Effector CD8-positive, alpha-beta T cell (primary cell): ENCODE data around the gene CCDC142.
"Not testable (repeated sequence)": the region's sequence is repeated elsewhere in the genome, so short reads cannot be mapped to it uniquely, and the experiment has no call there.

ENCODE experiments used
- DNase-seq: peaks from one replicate; lab custom pipeline; 2025; lab: John Stamatoyannopoulos, UW

CCDC142 gene

GRCh38 chr2:74442483-74443297 lies 40.1 kb downstream of the CCDC142 start:
- DNase-seq = not testable (repeated sequence)

- DNase-seq = no peak
Measured at GRCh38 chr2:74441690-74442482, 40.9 kb downstream of the CCDC142 start, which contains the start of gene RTKN. RTKN (minus strand) TSS chr2:74441937; CDS start chr2:74441816, 121 bp downstream.

DNA sequence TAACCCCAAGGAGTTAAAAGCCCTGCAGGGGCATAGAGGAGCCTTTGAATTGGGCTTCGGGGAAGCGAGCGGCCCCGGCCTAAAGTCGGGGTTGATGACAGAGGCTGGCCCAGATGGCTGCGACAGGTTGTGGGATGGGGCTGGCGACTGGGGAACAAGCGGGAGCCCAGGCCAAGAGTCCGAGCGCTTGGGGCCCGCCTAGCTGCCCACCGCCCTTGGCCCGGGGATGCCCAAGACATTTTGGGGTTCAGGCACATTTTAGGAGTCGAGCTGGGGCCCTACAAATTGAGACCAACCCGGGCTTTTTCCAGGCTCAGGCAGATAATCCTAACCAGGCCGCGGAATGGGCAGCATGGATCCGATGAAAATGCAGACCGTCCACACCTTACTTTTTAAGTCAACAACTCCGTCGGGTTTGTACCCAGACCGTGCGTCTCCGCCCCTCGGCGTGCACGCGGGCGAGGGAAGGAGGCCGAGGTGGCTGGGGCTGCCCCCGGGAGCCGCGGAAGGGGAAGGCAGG lies 41.6 kb downstream of the CCDC142 start:
- DNase-seq = no peak

- peak; percentile 15 for DNase-seq
Measured at GRCh38 chr2:74440378-74441169, 42.2 kb downstream of the CCDC142 start.

DNA sequence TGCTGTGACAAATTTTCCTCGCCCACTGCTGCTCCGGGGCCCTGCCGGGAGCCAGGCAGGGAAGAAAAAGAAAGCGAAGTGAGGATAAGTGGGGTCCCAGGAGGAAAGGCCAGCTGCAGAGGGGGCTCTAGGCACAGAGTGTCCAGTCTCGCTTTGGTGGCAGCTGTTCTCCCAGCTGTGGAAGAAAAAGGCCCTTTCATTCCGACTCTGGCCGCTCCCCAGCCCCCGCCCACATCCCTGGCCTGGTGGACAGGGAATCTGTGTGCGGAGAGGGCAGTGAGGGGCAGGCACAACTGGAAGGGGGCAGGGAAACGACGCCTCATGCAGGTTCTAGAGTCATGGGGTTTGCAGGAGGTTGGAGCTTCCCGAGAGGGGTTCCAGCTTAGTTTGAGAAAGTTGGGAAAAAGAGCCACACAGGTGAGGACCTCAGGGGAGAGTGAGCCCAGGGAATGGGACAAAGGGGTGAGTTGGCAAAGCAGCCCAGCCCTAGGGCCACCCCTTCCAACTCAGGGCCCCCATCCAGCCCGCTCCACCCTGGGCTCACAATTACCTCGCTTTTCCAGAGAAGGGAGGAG lies 42.9 kb downstream of the CCDC142 start:
- no peak for DNase-seq

DNA sequence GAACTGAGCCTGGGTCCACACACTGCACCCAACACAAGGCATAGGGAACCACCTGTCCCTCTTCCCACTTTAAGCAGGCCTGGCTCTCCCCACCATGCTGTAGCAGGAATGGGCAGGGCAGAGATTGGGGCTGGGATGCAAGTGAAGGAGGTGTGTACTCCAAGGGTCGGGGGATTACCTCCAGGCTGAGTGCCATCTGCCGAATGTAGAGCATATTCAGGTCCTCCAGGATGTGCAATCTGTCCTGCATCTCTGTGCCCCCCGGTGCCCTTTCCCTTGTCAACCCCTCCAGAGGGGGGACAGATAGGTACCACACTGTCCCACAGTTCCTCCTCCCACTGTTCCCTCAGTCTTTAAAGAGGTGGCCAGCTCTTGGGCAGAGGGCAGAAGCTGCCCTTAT lies 43.4 kb downstream of the CCDC142 start:
- no peak for DNase-seq

- DNase-seq = no peak
Measured at GRCh38 chr2:74438248-74438647, 44.5 kb downstream of the CCDC142 start.

GRCh38 chr2:74436848-74437695 lies 45.7 kb downstream of the CCDC142 start:
- DNase-seq = no peak

GRCh38 chr2:74436111-74436805 lies 46.5 kb downstream of the CCDC142 start:
- DNase-seq = no peak

- no peak for DNase-seq
Measured at GRCh38 chr2:74430502-74430901, 52.3 kb downstream of the CCDC142 start.

DNA sequence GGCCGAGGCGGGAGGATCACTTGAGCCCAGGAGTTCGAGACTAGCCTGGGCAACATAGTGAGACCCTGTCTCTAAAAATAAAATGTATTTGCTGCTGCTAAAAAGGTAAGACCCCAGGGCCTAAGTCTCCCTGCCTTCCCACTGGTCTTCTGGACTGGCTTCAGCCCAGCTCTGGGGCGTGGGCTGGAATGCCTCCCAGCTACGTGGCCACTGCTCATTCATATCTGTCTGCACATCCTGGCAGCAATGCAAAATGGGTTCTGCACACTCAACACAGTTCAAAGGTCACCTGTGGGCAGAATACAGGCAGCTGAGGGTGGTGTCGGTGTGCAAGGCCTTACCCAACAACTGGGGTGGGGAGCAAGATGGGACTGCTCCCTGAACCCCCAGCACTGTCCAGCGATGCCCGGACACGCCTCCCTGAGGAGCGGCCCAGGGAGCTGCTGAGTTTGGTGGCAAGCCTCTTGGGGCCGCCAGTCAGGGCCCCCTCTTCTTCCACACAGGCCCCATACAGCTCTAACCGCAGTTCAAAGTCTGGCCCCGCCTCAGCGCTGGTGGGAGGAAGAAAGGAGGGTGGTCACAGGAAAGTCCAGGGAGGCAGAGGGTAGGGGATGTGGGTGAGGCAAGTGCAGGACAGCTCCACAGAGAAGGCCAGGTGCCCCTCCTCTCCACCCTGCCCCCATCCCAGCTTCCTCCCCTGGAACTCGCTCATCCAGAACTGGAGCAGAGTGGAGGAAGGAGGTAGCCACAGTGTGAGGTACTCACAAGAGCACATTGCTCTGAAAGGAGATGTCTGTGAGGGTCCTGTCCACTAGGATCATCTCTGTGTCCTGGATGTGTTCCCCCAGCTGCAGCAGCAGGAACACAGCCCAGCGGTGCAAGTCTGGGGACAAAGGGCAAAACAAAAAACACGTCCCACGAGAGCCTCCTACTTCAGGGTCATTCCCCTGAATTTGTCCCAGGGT lies 53.0 kb downstream of the CCDC142 start:
- DNase-seq = no peak

GRCh38 chr2:74428675-74429074 lies 54.1 kb downstream of the CCDC142 start:
- no peak for DNase-seq

- no peak for DNase-seq
Measured at GRCh38 chr2:74427551-74427950, 55.2 kb downstream of the CCDC142 start.

DNA sequence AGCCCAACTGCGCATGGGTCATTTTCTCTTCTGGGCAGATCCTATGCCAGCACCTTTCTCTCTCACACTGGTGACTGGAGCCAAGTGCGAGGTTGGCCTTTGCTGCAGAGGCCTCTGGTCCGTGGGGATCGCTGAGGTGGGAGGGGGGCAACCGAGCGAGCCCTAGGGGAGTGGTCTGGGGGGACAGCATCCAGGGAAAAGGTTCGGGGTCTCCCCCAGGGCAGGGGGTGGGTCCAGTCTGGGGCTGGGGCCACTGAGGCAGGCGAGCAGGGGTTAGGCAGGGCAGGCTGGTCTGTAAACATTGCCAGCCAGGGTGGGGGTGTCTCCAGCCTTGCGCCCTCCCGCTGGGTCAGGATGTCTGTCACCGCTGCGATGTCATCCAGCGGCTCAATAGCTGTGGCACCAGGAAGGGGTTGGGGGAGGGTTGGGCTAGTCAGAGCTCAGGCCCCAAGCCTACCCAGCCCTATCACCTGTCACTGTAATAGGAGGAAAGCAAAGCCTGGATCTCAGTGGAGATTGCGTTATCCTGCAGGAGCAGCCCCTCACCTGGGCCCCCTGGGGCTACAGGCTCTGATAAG lies 56.5 kb downstream of the CCDC142 start:
- no peak for DNase-seq

DNA sequence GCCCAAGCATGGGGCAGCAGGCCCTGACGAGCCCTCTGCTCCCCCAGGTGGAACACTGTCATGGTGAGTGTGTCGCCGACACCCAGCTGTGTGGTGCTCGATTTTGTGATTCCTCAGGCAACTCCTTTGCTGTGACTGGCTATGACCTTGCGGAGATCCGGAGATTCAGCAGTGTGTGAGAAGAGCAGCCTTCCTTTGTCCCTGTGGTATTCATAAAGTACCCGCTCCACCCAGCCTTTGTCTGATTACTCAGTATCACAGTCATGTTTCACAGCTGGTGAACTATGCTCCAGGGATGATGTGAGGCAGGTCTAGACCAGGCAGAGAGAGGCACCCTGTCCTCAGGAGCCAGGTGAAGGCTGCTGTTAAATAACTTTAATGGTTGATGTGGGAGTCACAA lies 57.3 kb downstream of the CCDC142 start:
- DNase-seq = no peak

DNA sequence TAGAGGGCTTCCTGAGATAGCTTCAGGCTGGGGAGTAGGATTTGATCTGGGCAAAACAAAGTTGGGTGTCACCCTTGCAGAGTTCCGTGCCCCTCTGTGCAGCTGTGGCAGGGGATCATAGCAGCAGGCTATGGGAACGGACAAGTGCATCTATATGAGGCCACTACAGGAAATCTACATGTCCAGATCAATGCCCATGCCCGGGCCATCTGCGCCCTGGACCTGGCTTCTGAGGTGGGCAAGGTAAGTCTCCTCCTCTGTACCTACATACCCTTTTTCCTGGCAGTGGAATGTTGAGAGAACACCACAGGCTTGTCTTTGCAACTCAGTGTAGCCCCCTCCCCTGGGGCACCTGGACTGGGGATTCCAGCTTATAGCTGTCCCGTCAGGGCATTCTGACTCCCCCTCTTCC lies 57.8 kb downstream of the CCDC142 start:
- DNase-seq = no peak

GRCh38 chr2:74424139-74424992 lies 58.4 kb downstream of the CCDC142 start:
- DNase-seq = no peak
